Measurements from ENCODE around the gene CISH.

CISH gene

GRCh38 chr3:50571486-50571885 is 40.1 kb downstream of the CISH start:
- no peak for DNase-seq (ENCODE audit: low read depth)

GRCh38 chr3:50570508-50571279 is 40.9 kb downstream of the CISH start:
- DNase-seq (ENCODE audit: low read depth): no peak

- DNase-seq (ENCODE audit: low read depth): peak; percentile 88
These were observed 42.4 kb downstream of the CISH start, which contains the start of gene HEMK1 for GRCh38 chr3:50568947-50569749. TSS of gene HEMK1 (plus strand) at chr3:50569522. CDS start at chr3:50571105, 1,583 bp downstream.

- peak; percentile 92 for DNase-seq (ENCODE audit: low read depth)
These were observed 44.0 kb downstream of the CISH start, which contains the start of gene C3orf18 for GRCh38 chr3:50567386-50568167. TSS of gene C3orf18 (minus strand) at chr3:50567747. CDS start at chr3:50565699, 2,048 bp downstream.

DNA sequence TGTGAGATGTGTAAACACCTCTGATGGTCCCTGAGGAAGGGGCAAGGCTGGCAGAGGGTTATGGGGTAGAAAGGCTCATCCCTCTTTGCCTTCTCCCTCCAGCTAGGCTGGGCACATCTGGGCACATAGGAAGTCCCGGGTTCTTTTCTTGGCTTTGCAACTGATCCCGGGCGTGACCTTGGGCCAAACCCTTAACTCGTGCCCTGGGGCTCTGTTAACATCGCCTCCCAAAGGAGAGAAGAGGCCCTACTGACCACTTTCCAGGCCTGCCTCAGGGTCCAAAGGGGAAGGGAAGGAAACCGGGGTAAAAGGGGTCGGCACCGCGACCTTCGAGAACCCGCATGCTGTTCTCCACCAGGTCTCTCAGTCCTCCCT is 44.6 kb downstream of the CISH start:
- DNase-seq (ENCODE audit: low read depth): no peak

DNA sequence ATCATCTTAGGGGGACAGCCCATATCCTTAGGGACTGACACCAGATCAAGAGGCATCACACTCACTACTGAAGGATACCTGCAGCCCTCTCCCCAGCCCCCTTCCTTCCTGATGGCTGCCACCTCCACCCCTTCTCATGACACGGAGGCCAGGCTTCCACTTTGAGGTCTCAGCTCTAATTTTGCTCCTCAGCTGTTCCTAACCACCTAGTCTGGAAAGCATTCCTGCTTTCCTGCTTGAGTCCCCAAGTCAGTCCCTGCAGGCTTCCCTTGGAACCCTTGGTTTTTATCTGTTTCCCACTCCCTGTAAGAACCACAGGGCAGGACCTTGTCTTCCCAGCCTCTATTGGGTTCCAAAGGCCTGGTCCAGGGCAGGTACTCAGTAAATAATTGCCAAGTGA is 47.3 kb downstream of the CISH start:
- no peak for DNase-seq (ENCODE audit: low read depth)

- no peak for DNase-seq (ENCODE audit: low read depth)
These were observed 47.7 kb downstream of the CISH start for GRCh38 chr3:50563867-50564266.

DNA sequence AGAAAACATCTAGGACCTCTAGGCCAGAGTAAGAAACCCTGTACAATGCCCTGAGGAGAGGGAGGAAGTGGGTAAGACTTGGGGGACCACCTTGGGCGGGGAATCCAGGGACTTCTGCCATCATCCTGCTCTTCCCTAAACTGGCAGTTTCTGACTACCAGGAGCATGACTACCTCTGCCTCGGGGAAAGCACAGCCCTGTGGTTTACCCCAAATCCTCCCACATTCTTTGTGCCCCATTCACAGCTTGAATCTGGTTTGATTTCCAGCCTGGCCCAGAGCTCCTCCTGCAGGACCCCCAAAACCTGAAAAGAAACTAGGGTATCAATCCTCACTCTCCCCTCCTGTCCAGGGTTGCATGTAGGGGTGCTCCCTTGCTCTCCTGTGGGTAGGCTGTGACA is 48.7 kb downstream of the CISH start:
- no peak for DNase-seq (ENCODE audit: low read depth)

GRCh38 chr3:50559702-50560101 is 51.9 kb downstream of the CISH start:
- DNase-seq (ENCODE audit: low read depth): no peak

DNA sequence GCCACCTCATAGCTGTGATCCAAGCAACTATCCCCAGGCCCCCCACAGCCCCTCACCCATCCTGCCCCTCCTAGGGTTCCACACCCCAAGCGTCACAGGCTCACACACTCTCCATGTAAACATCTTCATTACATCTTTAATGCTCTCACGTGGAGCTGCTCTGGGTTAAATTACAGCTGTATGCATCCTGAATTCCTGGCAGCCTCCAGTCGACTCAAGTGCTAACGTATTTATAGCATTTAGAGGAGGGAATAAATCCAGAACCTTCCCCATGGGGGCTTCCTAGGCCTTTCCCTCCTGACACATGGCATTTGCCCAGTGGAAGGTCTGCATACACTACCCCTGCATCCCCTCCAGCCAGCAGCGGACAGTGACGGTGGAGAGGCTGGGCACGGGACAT is 53.7 kb downstream of the CISH start:
- no peak for DNase-seq (ENCODE audit: low read depth)

GRCh38 chr3:50557106-50557505 is 54.5 kb downstream of the CISH start:
- DNase-seq (ENCODE audit: low read depth): no peak

Data from activated T-cell treated with anti-CD3 and anti-CD28 coated beads for 1 hour (primary cell).